K562 (cell line): ENCODE data around the gene SESN2. TPM values are rescaled to one million over a fixed set of nuclear protein-coding genes. Genes with fewer than 3 reads are reported as not detected.

Experiments
- BRCA1 ChIP-seq, 2 experiments: fragments of 450-650 bp in 1 of 2; sonication (generic) in 1 of 2; formaldehyde crosslinking in 1 of 2; IDR thresholded peaks; 2 replicates each; pipeline versions ENCODE4 v1.5.0 to v1.6.1; 2017 to 2020; ENCODE audit warnings: mild to moderate bottlenecking in 1 of 2, missing genetic modification reagents in 1 of 2
- CBX5 ChIP-seq: IDR thresholded peaks from 2 replicates; pipeline ENCODE4 v1.6.1; 2014; ENCODE audit warnings: low read depth, borderline replicate concordance
- CCAR2 ChIP-seq: fragments of 200-400 bp; formaldehyde crosslinking; IDR thresholded peaks from 2 replicates; pipeline ENCODE4 v1.6.1; 2017; ENCODE audit warnings: mild to moderate bottlenecking, low read depth, low read length
- CCNT2 ChIP-seq: IDR thresholded peaks from 2 replicates; pipeline ENCODE4 v1.6.1; 2011; ENCODE audit warnings: borderline replicate concordance, low read depth, mild to moderate bottlenecking, moderate library complexity, mixed read lengths, low read length; ENCODE audit not compliant: insufficient read length; ENCODE audit errors: extremely low read depth
- DACH1 ChIP-seq: fragments of 450-650 bp; IDR thresholded peaks from 2 replicates; pipeline ENCODE4 v1.6.1; 2018; ENCODE audit not compliant: partially characterized antibody
- ETV1 ChIP-seq: fragments of 450-650 bp; conservative IDR thresholded peaks from 2 replicates; pipeline ENCODE4 v1.6.1; 2016; ENCODE audit warnings: missing genetic modification characterization, control low read depth, low read depth, missing compliant biosample characterization
- FOXJ2 ChIP-seq: fragments of 200-800 bp; sonication (Bioruptor generic); IDR thresholded peaks from 2 replicates; pipeline ENCODE4 v1.6.1; 2016; ENCODE audit warnings: missing genetic modification characterization, missing compliant biosample characterization
- HES1 ChIP-seq: fragments of 450-650 bp; IDR thresholded peaks from 2 replicates; pipeline ENCODE4 v1.6.1; 2016; ENCODE audit warnings: low read depth, mild to moderate bottlenecking, moderate library complexity
- MITF ChIP-seq: IDR thresholded peaks from 2 replicates; pipeline ENCODE4 v1.6.1; 2014; ENCODE audit warnings: antibody characterized with exemption
- PTRF ChIP-seq: fragments of 450-650 bp; IDR thresholded peaks from 2 replicates; pipeline ENCODE4 v1.6.1; 2016; ENCODE audit warnings: mild to moderate bottlenecking, missing genetic modification characterization, missing compliant biosample characterization
- TEAD4 ChIP-seq, 2 experiments: sonication (generic) in 1 of 2; formaldehyde crosslinking in 1 of 2; IDR thresholded peaks; 2 replicates each; pipeline versions ENCODE4 v1.6.1 to v1.8.0; 2012 to 2022; ENCODE audit warnings: borderline replicate concordance in 1 of 2, inconsistent platforms in 1 of 2, low read length in 1 of 2, mild to moderate bottlenecking in 1 of 2, missing genetic modification reagents in 1 of 2
- XRCC4 ChIP-seq: IDR thresholded peaks from one replicate; pipeline ENCODE4 v1.6.1; 2011; ENCODE audit not compliant: insufficient read depth, insufficient read length; ENCODE audit errors: extremely low read depth
- YY1 ChIP-seq, 3 experiments: IDR thresholded peaks; 2 replicates each; pipeline ENCODE4 v1.6.1; 2011; ENCODE audit warnings: low read length in 2 of 3, mild to moderate bottlenecking in 2 of 3, moderate library complexity in 2 of 3, borderline replicate concordance in 1 of 3, control low read depth in 1 of 3, low read depth in 1 of 3; ENCODE audit not compliant: insufficient read depth in 3 of 3, insufficient replicate concordance in 2 of 3, control insufficient read depth in 1 of 3, insufficient read length in 1 of 3; ENCODE audit errors: extremely low read depth in 1 of 3
- ZNF121 ChIP-seq: sonication (generic); formaldehyde crosslinking; conservative IDR thresholded peaks from 2 replicates; pipeline ENCODE4 v1.8.0; 2022; ENCODE audit warnings: missing genetic modification reagents
- ZNF695 ChIP-seq: fragments of 450-650 bp; formaldehyde crosslinking; IDR thresholded peaks from 2 replicates; pipeline ENCODE4 v1.4.0; 2020; ENCODE audit warnings: mild to moderate bottlenecking, moderate library complexity
- polyA plus RNA-seq, 8 experiments: library from polyadenylated mRNA; depleted of rRNA in 4 of 8; stranded (reverse) in 5 of 8; unstranded in 3 of 8; fragments of >200 nt; fragmentation: Nextera tagmentation in 2 of 8; fragmentation: Illumina TruSeq in 1 of 8; extraction: Ambion mirVana in 2 of 8; extraction: Trizol in 1 of 8; gene quantifications; 2 replicates each; pipeline versions ENCODE4 v1.2.1 to v1.2.3, GENCODE V29; 2011 to 2014; ENCODE audit warnings: inconsistent platforms in 1 of 8, missing spikeins in 1 of 8
- total RNA-seq, 7 experiments: library from RNA; depleted of rRNA in 6 of 7; stranded (reverse); fragments of >200 nt in 6 of 7; fragmentation: Illumina TruSeq in 2 of 7; extraction: Trizol in 2 of 7; gene quantifications; 2 replicates each; pipeline versions ENCODE4 v1.2.1 to v1.2.3, GENCODE V29; 2011 to 2021; ENCODE audit warnings: low replicate concordance in 1 of 7
- TF ChIP-seq, protein P1 (sequence below): fragments of 250-450 bp; sonication (Bioruptor Pico); IDR thresholded peaks from 2 replicates; pipeline ENCODE4 v1.9.0; 2021; ENCODE audit warnings: mild to moderate bottlenecking, inconsistent platforms
- TF ChIP-seq, protein P2 (sequence below), 2 experiments: fragments of 450-650 bp; IDR thresholded peaks; 2 replicates each; pipeline ENCODE4 v1.6.1; 2018; ENCODE audit warnings: mild to moderate bottlenecking in 2 of 2, low read depth in 1 of 2; ENCODE audit not compliant: partially characterized antibody in 2 of 2

The SESN2 gene
- total and polyA plus RNA-seq, 9 of the 15 experiments (the other 6 are each of a cell fraction or from before 2014, with no cell fraction given), result 3.7 to 71.3 (median 16.8) TPM

GRCh38 chr1:28232558-28233263 lies 26.6 kb upstream of the SESN2 start, which contains the start of gene DNAJC8 (continued):
- no peak for TF ChIP-seq ETV1 (tag)
- no peak for TF ChIP-seq ZNF695 (CRISPR knock-in tag)
- TF ChIP-seq XRCC4, result no peak
- TF ChIP-seq ZNF121 (CRISPR knock-in tag), result no peak
- no peak for TF ChIP-seq FOXJ2 (tag)
- no peak for TF ChIP-seq TEAD4 (IDR thresholded peaks at IDR 0.05; ENCODE audit: low read length)
- no peak for TF ChIP-seq TEAD4 (CRISPR knock-in tag; IDR thresholded peaks at IDR 0.05; ENCODE audit: borderline replicate concordance)
- peak; percentile 26 for TF ChIP-seq CCNT2
- no peak for TF ChIP-seq PTRF (tag)
- TF ChIP-seq, protein P1, sequence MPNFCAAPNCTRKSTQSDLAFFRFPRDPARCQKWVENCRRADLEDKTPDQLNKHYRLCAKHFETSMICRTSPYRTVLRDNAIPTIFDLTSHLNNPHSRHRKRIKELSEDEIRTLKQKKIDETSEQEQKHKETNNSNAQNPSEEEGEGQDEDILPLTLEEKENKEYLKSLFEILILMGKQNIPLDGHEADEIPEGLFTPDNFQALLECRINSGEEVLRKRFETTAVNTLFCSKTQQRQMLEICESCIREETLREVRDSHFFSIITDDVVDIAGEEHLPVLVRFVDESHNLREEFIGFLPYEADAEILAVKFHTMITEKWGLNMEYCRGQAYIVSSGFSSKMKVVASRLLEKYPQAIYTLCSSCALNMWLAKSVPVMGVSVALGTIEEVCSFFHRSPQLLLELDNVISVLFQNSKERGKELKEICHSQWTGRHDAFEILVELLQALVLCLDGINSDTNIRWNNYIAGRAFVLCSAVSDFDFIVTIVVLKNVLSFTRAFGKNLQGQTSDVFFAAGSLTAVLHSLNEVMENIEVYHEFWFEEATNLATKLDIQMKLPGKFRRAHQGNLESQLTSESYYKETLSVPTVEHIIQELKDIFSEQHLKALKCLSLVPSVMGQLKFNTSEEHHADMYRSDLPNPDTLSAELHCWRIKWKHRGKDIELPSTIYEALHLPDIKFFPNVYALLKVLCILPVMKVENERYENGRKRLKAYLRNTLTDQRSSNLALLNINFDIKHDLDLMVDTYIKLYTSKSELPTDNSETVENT, result peak; percentile 81; the same call in 1 of the 2 replicates
- TF ChIP-seq, protein P2, sequence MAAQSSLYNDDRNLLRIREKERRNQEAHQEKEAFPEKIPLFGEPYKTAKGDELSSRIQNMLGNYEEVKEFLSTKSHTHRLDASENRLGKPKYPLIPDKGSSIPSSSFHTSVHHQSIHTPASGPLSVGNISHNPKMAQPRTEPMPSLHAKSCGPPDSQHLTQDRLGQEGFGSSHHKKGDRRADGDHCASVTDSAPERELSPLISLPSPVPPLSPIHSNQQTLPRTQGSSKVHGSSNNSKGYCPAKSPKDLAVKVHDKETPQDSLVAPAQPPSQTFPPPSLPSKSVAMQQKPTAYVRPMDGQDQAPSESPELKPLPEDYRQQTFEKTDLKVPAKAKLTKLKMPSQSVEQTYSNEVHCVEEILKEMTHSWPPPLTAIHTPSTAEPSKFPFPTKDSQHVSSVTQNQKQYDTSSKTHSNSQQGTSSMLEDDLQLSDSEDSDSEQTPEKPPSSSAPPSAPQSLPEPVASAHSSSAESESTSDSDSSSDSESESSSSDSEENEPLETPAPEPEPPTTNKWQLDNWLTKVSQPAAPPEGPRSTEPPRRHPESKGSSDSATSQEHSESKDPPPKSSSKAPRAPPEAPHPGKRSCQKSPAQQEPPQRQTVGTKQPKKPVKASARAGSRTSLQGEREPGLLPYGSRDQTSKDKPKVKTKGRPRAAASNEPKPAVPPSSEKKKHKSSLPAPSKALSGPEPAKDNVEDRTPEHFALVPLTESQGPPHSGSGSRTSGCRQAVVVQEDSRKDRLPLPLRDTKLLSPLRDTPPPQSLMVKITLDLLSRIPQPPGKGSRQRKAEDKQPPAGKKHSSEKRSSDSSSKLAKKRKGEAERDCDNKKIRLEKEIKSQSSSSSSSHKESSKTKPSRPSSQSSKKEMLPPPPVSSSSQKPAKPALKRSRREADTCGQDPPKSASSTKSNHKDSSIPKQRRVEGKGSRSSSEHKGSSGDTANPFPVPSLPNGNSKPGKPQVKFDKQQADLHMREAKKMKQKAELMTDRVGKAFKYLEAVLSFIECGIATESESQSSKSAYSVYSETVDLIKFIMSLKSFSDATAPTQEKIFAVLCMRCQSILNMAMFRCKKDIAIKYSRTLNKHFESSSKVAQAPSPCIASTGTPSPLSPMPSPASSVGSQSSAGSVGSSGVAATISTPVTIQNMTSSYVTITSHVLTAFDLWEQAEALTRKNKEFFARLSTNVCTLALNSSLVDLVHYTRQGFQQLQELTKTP (IDR thresholded peaks at IDR 0.05; ENCODE audit: low read depth in 1 of 2, partially characterized antibody in 2 of 2), result peak in 1 of 2 experiments; percentile 72
- TF ChIP-seq CCAR2, result no peak
- 0 out of 2 replicates have a peak, but pooled peaks have one; percentile 38 for TF ChIP-seq HES1
- no peak for TF ChIP-seq BRCA1 (IDR thresholded peaks at IDR 0.05)
- TF ChIP-seq BRCA1 (CRISPR knock-in tag; IDR thresholded peaks at IDR 0.05), result no peak
- TF ChIP-seq YY1 (IDR thresholded peaks at IDR 0.05; ENCODE audit: borderline replicate concordance in 1 of 3, control insufficient read depth in 1 of 3, extremely low read depth in 1 of 3, insufficient read depth in 3 of 3, insufficient read length in 1 of 3, insufficient replicate concordance in 2 of 3, low read depth in 1 of 3, low read length in 2 of 3), result peak; percentile 84 to 99 (median 97)
- no peak for TF ChIP-seq CBX5
- peak; percentile 97 for TF ChIP-seq MITF
- TF ChIP-seq DACH1, result no peak
